Heart left ventricle (tissue), 13 donors: ENCODE results near the gene HSPB6.

Source experiments
- POLR2A ChIP-seq, 2 donors: fragments of 450-650 bp; IDR thresholded peaks; one replicate each; pipeline ENCODE4 v1.6.1; 2017; ENCODE audit warnings: antibody characterized with exemption in 2 of 2, mild to moderate bottlenecking in 2 of 2, moderate library complexity in 2 of 2
- TF ChIP-seq, protein P1 (sequence below), 12 donors: fragments of 200-600 bp; sonication (generic) in 4 of 12; IDR thresholded peaks; one replicate each; pipeline versions ENCODE4 v1.5.0 to v1.8.0; 2018 to 2022; ENCODE audit warnings: antibody characterized with exemption in 12 of 12, mild to moderate bottlenecking in 5 of 12
- donor health status: ischemic (EF 13 %, LVEDD 7.1; RV severe dilation, severe dysfunction).
- donor health status: DM: no; HTN: yes; CAD: no.
- donor health status: DM: no; HTN: no; CAD: no.
- donor health status: ischemic (EF 25% LVEDD 6.9; RV normal size, moderate dysfunction).
- donor health status: ischemic (EF 25% LVEDD 5.7; RV mildly dilated, moderate dysfunction).
- donor health status: ischemic (EF 35%, LVEDD 5.7; RV mildly dilated, moderate dysfunction).
- donor health status: nonischemic (EF 11% LVEDD 7.7; RV severe dilation, severe dysfunction).
- donor health status: DM: yes; HTN: yes; CAD: no.
- donor health status: PGD.
- donor health status: ischemic (EF 29% LVEDD 5.4; RV normal size, mild dysfunction).
- donor health status: nonischemic (EF 23%, LVEDD 6.1; RV moderate dilation, normal function).

DNA sequence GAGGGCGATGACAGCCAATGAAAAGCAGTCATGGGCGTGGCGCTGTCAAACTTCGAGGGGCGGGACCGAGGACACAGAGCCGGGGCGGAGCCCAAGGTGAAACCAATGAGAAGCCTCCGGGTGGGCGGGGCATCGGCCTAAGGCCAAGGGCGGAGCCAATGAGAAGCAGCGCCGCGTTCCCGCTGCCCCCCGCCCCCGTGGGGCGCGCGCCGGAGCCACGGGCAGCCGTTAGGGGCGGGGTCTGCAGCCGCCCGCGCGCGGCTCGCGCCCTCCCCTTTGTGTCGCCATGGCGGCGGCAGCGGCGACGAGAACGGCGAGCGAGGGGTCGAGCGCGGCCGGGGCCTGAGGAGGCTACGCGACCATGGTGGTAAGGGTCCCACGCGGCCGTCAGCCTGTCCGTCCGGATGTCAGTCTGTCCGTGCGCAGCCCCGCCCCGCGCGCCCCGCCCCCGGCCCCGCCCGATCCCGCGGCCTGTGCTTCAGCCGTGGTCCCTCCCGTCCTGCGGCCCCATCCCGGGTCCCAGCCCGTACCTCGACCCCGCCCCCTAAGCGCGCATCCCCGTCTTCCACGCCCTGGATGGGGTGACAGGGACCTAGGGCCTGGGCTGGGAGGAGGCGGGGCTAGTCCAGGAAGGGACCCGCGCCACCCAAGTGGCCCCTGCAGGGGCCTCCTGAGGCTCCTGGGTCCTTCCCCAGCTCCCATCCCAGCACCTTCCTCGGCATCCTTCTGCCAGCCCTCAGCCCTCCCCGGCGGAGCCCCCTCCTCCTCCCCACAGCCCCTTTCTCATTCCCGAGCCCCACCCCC, 18.7 kb upstream of the HSPB6 start, which contains the start of gene ARHGAP33:
- TF ChIP-seq, protein P1, sequence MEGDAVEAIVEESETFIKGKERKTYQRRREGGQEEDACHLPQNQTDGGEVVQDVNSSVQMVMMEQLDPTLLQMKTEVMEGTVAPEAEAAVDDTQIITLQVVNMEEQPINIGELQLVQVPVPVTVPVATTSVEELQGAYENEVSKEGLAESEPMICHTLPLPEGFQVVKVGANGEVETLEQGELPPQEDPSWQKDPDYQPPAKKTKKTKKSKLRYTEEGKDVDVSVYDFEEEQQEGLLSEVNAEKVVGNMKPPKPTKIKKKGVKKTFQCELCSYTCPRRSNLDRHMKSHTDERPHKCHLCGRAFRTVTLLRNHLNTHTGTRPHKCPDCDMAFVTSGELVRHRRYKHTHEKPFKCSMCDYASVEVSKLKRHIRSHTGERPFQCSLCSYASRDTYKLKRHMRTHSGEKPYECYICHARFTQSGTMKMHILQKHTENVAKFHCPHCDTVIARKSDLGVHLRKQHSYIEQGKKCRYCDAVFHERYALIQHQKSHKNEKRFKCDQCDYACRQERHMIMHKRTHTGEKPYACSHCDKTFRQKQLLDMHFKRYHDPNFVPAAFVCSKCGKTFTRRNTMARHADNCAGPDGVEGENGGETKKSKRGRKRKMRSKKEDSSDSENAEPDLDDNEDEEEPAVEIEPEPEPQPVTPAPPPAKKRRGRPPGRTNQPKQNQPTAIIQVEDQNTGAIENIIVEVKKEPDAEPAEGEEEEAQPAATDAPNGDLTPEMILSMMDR (IDR thresholded peaks at IDR 0.05): no peak
- peak in 1 of 2 donors; percentile 27 for TF ChIP-seq POLR2A (IDR thresholded peaks at IDR 0.05)
